Measurements from ENCODE around the gene ENAH.

DNA sequence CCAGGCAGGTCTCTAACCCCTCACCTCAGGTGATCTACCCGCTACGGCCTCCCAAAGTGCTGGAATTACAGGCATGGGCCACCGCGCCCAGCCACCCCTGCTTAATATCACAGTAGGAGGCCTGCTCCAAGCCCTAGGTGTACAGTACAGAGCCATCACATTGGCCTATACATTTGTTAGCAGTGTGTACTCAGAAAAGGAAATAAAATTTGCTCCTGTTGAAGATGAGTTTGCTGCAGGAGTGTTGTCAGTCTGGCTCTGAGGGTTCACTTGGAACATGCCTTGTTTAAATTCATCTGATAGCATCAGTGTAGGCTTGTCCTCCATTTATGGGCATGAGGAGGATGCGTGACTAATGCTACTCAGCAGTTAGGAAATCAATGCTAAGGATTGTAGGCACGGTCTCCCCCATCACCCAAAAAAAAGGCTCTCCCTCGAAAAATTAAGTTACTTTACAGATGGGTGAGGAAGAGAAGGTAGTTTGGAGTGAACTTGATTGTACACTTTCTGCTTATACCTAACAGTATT is 4.6 kb upstream of the ENAH start:
- TF ChIP-seq, protein P1, sequence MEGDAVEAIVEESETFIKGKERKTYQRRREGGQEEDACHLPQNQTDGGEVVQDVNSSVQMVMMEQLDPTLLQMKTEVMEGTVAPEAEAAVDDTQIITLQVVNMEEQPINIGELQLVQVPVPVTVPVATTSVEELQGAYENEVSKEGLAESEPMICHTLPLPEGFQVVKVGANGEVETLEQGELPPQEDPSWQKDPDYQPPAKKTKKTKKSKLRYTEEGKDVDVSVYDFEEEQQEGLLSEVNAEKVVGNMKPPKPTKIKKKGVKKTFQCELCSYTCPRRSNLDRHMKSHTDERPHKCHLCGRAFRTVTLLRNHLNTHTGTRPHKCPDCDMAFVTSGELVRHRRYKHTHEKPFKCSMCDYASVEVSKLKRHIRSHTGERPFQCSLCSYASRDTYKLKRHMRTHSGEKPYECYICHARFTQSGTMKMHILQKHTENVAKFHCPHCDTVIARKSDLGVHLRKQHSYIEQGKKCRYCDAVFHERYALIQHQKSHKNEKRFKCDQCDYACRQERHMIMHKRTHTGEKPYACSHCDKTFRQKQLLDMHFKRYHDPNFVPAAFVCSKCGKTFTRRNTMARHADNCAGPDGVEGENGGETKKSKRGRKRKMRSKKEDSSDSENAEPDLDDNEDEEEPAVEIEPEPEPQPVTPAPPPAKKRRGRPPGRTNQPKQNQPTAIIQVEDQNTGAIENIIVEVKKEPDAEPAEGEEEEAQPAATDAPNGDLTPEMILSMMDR (conservative IDR thresholded peaks at IDR 0.05 in 1 of 2, IDR thresholded peaks at IDR 0.05 in 1 of 2; ENCODE audit: extremely low read depth in 1 of 2, insufficient read depth in 1 of 2, low read depth in 1 of 2, low read length in 2 of 2) = no peak
- no peak for TF ChIP-seq EZH2 (IDR thresholded peaks at IDR 0.05; ENCODE audit: borderline replicate concordance, low read length)

All from mammary epithelial cell (primary cell).